KG1 (cell line): Measurements from ENCODE around the gene CNOT8.

Experiments
- DNase-seq: peaks from one replicate; lab custom pipeline; 2025; lab: John Stamatoyannopoulos, UW

The CNOT8 gene

GRCh38 chr5:154923441-154924430, 65.3 kb downstream of the CNOT8 start:
- no peak for DNase-seq
